A673 (cell line): ENCODE data around the gene MMEL1. TPM values are rescaled to one million over a fixed set of nuclear protein-coding genes. Genes with fewer than 3 reads are reported as not detected.

Source experiments
- BruUV-seq: library from RNA; stranded (reverse); fragments of 400-500 nt; replicated peaks from 2 replicates; lab custom pipeline; 2021; lab: Mats Ljungman, UMichigan
- CTCF ChIA-PET: fragments of 300-600 bp; sonication (Branson Sonifier 250); formaldehyde crosslinking; loops from one replicate; lab custom pipeline; 2022; ENCODE audit warnings: antibody characterized with exemption; lab: Charles Lee
- POLR2A ChIA-PET: fragments of 300-600 bp; sonication (Branson Sonifier 250); formaldehyde crosslinking; loops from one replicate; lab custom pipeline; 2022; ENCODE audit warnings: antibody characterized with exemption; ENCODE audit not compliant: low non-redundant PET; lab: Charles Lee
- DNase-seq: peaks from one replicate; pipeline ENCODE4 v3.0.0-alpha.2; 2015; ENCODE audit warnings: low spot score
- H3K27ac ChIP-seq: fragments of 200-600 bp; sonication (generic); 2 replicates; pipeline ENCODE4 v1.5.1; 2016; ENCODE audit warnings: mixed run types, low read depth, mild to moderate bottlenecking, mixed read lengths, antibody characterized with exemption, low read length; ENCODE audit not compliant: poor library complexity, severe bottlenecking
- H3K27me3 ChIP-seq: fragments of 200-600 bp; sonication (generic); replicated peaks from 2 replicates; pipeline ENCODE4 v1.6.1; 2017; ENCODE audit warnings: mixed run types, low read depth, mild to moderate bottlenecking, mixed read lengths, antibody characterized with exemption, low read length; ENCODE audit not compliant: insufficient read depth, poor library complexity
- H3K36me3 ChIP-seq: fragments of 200-600 bp; sonication (generic); 2 replicates; pipeline ENCODE4 v1.6.1; 2016; ENCODE audit warnings: mixed run types, mild to moderate bottlenecking, mixed read lengths, antibody characterized with exemption, low read length; ENCODE audit not compliant: insufficient read depth, poor library complexity, severe bottlenecking
- H3K4me1 ChIP-seq: fragments of 200-600 bp; sonication (generic); 2 replicates; pipeline ENCODE4 v1.6.1; 2017; ENCODE audit warnings: mixed run types, mild to moderate bottlenecking, mixed read lengths, antibody characterized with exemption, low read length; ENCODE audit not compliant: insufficient read depth, poor library complexity, severe bottlenecking
- H3K4me3 ChIP-seq: fragments of 200-600 bp; sonication (generic); 2 replicates; pipeline ENCODE4 v1.5.1; 2016; ENCODE audit warnings: low read depth, mixed run types, mild to moderate bottlenecking, mixed read lengths, low read length; ENCODE audit not compliant: poor library complexity, severe bottlenecking
- H3K9me3 ChIP-seq: fragments of 200-600 bp; sonication (generic); 2 replicates; pipeline ENCODE4 v1.6.1; 2016; ENCODE audit warnings: mixed run types, low read depth, mild to moderate bottlenecking, mixed read lengths, antibody characterized with exemption, low read length; ENCODE audit not compliant: poor library complexity, severe bottlenecking
- EZH2 ChIP-seq: fragments of 200-600 bp; sonication (generic); IDR thresholded peaks from 2 replicates; pipeline ENCODE4 v1.6.1; 2017; ENCODE audit warnings: borderline replicate concordance, low read depth, mild to moderate bottlenecking, mixed read lengths, antibody characterized with exemption, low read length; ENCODE audit not compliant: poor library complexity, severe bottlenecking
- intact Hi-C: fragments of 100-400 bp; cut with micrococcal nuclease; formaldehyde crosslinking; loops from one replicate; pipeline ENCODE4 v1.10.0; 2022; ENCODE audit not compliant: unreplicated experiment
- total RNA-seq: library from RNA; stranded (reverse); gene quantifications from 2 replicates; pipeline ENCODE4 v1.2.3, GENCODE V29; 2021
- TF ChIP-seq, protein P1 (sequence below): fragments of 300-800, 200-600 bp; sonication (generic); conservative IDR thresholded peaks from 2 replicates; pipeline ENCODE4 v1.5.1; 2017; ENCODE audit warnings: low read depth, mild to moderate bottlenecking, antibody characterized with exemption, low read length, moderate library complexity, mixed read lengths

The MMEL1 gene
- total RNA-seq, 1 experiment from 2014 or later, result not detected

DNA sequence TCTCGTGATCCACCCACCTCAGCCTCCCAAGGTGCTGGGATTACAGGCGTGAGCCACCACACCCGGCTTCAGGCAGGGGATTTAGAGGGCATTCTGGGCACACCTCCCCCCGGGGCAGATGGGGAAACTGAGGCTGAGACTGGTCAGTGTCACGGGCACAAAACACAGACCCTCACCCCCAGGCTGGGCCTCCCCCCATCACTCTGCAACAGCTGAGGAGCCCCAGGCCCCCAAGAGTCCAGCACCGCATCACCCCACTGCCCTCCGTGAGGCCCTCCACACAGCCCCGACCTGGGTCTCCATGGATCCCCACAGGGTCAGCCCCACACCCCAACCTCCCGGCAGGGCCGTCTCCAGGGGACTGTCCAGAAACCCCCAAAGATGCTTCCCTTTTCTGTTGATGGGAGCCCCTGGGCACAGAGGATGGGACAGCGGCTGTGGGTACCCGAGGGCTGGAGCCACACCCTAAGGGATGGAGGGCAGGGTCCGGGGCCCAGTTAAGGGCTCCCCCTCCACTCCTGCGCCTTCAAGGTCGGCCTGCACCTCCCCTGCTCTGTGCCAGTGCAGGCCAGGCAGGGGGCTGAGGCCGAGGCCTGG, 65.6 kb downstream of the MMEL1 start:
- Histone ChIP-seq H3K4me3 (no peak overlapping the region), H3K27me3 (peaks cover 3% of the 10 kb centered on the region), H3K4me1 (no peaks in the 10 kb centered on the region), H3K9me3 (no peaks in the 10 kb centered on the region), H3K27ac (no peak overlapping the region), H3K36me3 (no peaks in the 10 kb centered on the region)
- no peak for DNase-seq
- intact Hi-C loops, result no loop called here
- CTCF ChIA-PET, result no interaction called here
- POLR2A ChIA-PET, result no interaction called here
- BruUV-seq, result no TSS peak
- TF ChIP-seq, protein P1, sequence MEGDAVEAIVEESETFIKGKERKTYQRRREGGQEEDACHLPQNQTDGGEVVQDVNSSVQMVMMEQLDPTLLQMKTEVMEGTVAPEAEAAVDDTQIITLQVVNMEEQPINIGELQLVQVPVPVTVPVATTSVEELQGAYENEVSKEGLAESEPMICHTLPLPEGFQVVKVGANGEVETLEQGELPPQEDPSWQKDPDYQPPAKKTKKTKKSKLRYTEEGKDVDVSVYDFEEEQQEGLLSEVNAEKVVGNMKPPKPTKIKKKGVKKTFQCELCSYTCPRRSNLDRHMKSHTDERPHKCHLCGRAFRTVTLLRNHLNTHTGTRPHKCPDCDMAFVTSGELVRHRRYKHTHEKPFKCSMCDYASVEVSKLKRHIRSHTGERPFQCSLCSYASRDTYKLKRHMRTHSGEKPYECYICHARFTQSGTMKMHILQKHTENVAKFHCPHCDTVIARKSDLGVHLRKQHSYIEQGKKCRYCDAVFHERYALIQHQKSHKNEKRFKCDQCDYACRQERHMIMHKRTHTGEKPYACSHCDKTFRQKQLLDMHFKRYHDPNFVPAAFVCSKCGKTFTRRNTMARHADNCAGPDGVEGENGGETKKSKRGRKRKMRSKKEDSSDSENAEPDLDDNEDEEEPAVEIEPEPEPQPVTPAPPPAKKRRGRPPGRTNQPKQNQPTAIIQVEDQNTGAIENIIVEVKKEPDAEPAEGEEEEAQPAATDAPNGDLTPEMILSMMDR, result no peak
- TF ChIP-seq EZH2, result no peak

DNA sequence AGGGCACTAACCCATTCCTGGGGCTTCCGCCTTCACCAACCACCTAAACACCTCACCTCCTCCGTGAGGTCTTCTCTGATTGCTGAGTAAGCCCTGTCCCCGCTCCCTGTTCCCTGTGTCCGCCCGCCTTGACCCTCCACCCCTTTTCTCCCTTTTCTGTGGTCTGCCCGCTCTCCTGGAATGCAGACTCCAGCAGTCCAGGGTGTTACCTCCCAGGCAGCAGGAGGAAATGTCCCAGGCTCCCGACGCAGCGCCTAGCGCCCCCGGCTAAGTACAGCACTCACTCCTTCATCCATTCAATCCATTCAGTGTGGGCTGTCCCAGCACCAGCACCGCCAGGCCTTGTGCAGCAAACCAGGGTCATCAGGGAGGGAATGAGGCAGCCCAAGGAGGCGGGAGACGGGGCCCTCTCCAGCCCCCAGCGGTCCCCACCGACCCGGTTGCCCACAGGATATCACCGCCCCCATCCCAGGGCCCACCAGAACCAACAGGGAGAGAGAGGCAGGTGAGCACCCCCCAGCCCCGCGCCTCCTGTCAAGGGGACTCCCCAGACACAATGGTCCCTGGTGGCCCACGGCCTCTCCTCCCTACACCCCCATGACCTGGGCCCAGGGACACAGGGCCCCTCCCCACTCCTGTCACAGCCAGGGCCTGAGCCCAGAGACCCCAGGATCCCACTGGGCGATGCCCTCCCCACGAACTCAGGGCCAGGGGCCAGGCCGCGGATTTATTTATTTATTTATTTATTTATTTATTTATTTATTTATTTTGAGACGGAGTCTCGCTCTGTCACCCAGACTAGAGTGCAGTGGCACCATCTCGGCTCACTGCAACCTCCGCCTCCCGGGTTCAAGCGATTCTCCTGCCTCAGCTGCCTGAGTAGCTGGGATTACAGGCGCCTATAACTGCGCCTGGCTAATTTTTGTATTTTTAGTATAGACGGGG, 66.4 kb downstream of the MMEL1 start:
- TF ChIP-seq, protein P1, result no peak
- TF ChIP-seq EZH2, result no peak
- Histone ChIP-seq H3K4me3 (no peak overlapping the region), H3K36me3 (no peaks in the 10 kb centered on the region), H3K9me3 (no peaks in the 10 kb centered on the region), H3K4me1 (no peaks in the 10 kb centered on the region), H3K27me3 (peaks cover 3% of the 10 kb centered on the region), H3K27ac (no peak overlapping the region)
- DNase-seq, result no peak
- CTCF ChIA-PET, result no interaction called here
- BruUV-seq, result no TSS peak
- POLR2A ChIA-PET, result no interaction called here
- intact Hi-C loops, result no loop called here

- Histone ChIP-seq H3K4me1 (no peaks in the 10 kb centered on the region), H3K9me3 (no peaks in the 10 kb centered on the region), H3K27me3 (peaks cover 3% of the 10 kb centered on the region), H3K4me3 (no peak overlapping the region), H3K27ac (no peak overlapping the region), H3K36me3 (no peaks in the 10 kb centered on the region)
- no peak for TF ChIP-seq EZH2
- TF ChIP-seq, protein P1, result no peak
- no peak for DNase-seq
- CTCF ChIA-PET, result no interaction called here
- no TSS peak for BruUV-seq
- POLR2A ChIA-PET, result no interaction called here
- intact Hi-C loops, result no loop called here
Measured at GRCh38 chr1:2564815-2565374, 67.9 kb downstream of the MMEL1 start.
